SW480 (cell line): ENCODE measurements around the gene FANCL.
"Not testable (repeated sequence)": the region's sequence is repeated elsewhere in the genome, so short reads cannot be mapped to it uniquely, and the experiment has no call there.

Experiments
- DNase-seq: peaks from one replicate; pipeline ENCODE4 v3.0.0-alpha.2; 2016; ENCODE audit warnings: low spot score

Gene FANCL

GRCh38 chr2:58240670-58241545 lies at the start of gene FANCL:
TSS of gene FANCL (minus strand) at chr2:58241325. CDS start at chr2:58241313, 12 bp downstream.
- peak; percentile 93 for DNase-seq

- DNase-seq, result peak; percentile 9
Observed at GRCh38 chr2:58289029-58289428, 47.9 kb upstream of the FANCL start.

GRCh38 chr2:58283931-58284330 lies 42.8 kb upstream of the FANCL start:
- DNase-seq, result no peak

- not testable (repeated sequence) for DNase-seq
Observed at GRCh38 chr2:58275144-58275543, 34.0 kb upstream of the FANCL start.

- DNase-seq, result no peak
Observed at GRCh38 chr2:58271826-58272225, 30.7 kb upstream of the FANCL start.

GRCh38 chr2:58268685-58269084 lies 27.6 kb upstream of the FANCL start:
- DNase-seq, result no peak

- DNase-seq, result no peak
Observed at GRCh38 chr2:58266211-58266610, 25.1 kb upstream of the FANCL start.

GRCh38 chr2:58261209-58261608 lies 20.1 kb upstream of the FANCL start:
- peak; percentile 78 for DNase-seq

- DNase-seq, result not testable (repeated sequence)
Observed at GRCh38 chr2:58258456-58258855, 17.3 kb upstream of the FANCL start.

GRCh38 chr2:58251331-58252201 lies 10.4 kb upstream of the FANCL start:
- not testable (repeated sequence) for DNase-seq

GRCh38 chr2:58241546-58241864 lies 380 bp upstream of the FANCL start:
- no peak for DNase-seq

- DNase-seq, result no peak
Observed at GRCh38 chr2:58239243-58239925, 1.7 kb downstream of the FANCL start.

- DNase-seq, result no peak
Observed at GRCh38 chr2:58237741-58238140, 3.4 kb downstream of the FANCL start.

GRCh38 chr2:58235984-58236383 lies 5.1 kb downstream of the FANCL start:
- no peak for DNase-seq

- DNase-seq, result no peak
Observed at GRCh38 chr2:58235170-58235569, 6.0 kb downstream of the FANCL start.

- DNase-seq, result no peak
Observed at GRCh38 chr2:58228299-58228698, 12.8 kb downstream of the FANCL start.

GRCh38 chr2:58227171-58227917 lies 13.8 kb downstream of the FANCL start:
- DNase-seq, result no peak

- DNase-seq, result no peak
Observed at GRCh38 chr2:58221909-58222308, 19.2 kb downstream of the FANCL start.

- no peak for DNase-seq
Observed at GRCh38 chr2:58215429-58215828, 25.7 kb downstream of the FANCL start.

- not testable (repeated sequence) for DNase-seq
Observed at GRCh38 chr2:58210951-58211568, 30.1 kb downstream of the FANCL start.

- no peak for DNase-seq
Observed at GRCh38 chr2:58207189-58207588, 33.9 kb downstream of the FANCL start.
